ENCODE results near the gene MPRIP. TPM values are rescaled to one million over a fixed set of nuclear protein-coding genes. Genes with fewer than 3 reads are reported as not detected.
A peak's percentile ranks its signal among the peaks of the same experiment; 100 is the strongest.

The MPRIP gene
- total and polyA plus RNA-seq, 2 of the 13 experiments (the other 11 are each of a cell fraction or from before 2014, with no cell fraction given): 50.2 to 52.4 TPM

DNA sequence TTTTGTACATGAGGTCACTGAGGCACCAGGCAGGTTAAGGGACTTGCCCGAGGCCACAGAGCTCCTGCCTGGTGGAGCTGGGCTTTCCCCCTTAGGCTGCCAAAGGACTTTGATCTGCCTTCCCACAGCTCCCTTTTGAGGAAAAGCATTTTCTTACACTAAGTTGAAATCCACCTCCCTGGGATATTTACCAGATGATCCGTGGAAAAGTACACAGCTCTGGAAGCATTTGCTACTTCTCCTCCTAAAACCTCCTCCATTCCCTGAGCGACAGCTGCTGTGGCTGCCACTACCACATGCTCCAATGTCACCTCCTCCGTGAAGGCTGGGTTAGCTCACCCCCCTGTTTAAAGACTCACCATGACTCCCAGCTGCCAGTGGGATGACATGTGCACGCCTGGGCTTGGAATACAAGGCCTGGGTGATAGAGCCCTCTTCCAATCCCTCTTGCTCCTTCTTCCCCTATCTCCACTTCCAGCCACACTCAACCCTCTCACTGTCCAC lies 1.2 kb upstream of the MPRIP start (continued):
- no peak for TF ChIP-seq AFF4 (CRISPR knock-in tag; IDR thresholded peaks at IDR 0.05)
- TF ChIP-seq ZNF225 (CRISPR knock-in tag; IDR thresholded peaks at IDR 0.05): no peak
- TF ChIP-seq PHF21A (CRISPR knock-in tag; IDR thresholded peaks at IDR 0.05): 0 out of 2 replicates have a peak, but pooled peaks have one; percentile 25
- TF ChIP-seq ZNF570 (CRISPR knock-in tag; IDR thresholded peaks at IDR 0.05; ENCODE audit: borderline replicate concordance): no peak
- no peak for TF ChIP-seq ZMYM2 (CRISPR knock-in tag; IDR thresholded peaks at IDR 0.05)
- TF ChIP-seq ERF (CRISPR knock-in tag; IDR thresholded peaks at IDR 0.05): 0 out of 2 replicates have a peak, but pooled peaks have one; percentile 18
- no peak for TF ChIP-seq NFKBIZ (CRISPR knock-in tag; IDR thresholded peaks at IDR 0.05)
- TF ChIP-seq ZHX2 (IDR thresholded peaks at IDR 0.05; ENCODE audit: low read depth): no peak
- TF ChIP-seq ZHX2 (CRISPR knock-in tag; IDR thresholded peaks at IDR 0.05; ENCODE audit: borderline replicate concordance): no peak
- TF ChIP-seq, protein P1, sequence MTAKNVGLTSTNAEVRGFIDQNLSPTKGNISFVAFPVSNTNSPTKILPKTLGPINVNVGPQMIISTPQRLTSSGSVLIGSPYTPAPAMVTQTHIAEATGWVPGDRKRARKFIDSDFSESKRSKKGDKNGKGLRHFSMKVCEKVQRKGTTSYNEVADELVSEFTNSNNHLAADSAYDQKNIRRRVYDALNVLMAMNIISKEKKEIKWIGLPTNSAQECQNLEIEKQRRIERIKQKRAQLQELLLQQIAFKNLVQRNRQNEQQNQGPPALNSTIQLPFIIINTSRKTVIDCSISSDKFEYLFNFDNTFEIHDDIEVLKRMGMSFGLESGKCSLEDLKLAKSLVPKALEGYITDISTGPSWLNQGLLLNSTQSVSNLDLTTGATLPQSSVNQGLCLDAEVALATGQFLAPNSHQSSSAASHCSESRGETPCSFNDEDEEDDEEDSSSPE (CRISPR knock-in tag; IDR thresholded peaks at IDR 0.05): no peak
- TF ChIP-seq POLR2AphosphoS2 (IDR thresholded peaks at IDR 0.05; ENCODE audit: low read depth, low read length): no peak
- 0 out of 2 replicates have a peak, but pooled peaks have one; percentile 35 for TF ChIP-seq ZBTB46 (CRISPR knock-in tag; IDR thresholded peaks at IDR 0.05; ENCODE audit: borderline replicate concordance)
- no peak for TF ChIP-seq HMG20B (CRISPR knock-in tag; conservative IDR thresholded peaks at IDR 0.05)
- TF ChIP-seq PCBP1 (IDR thresholded peaks at IDR 0.05; ENCODE audit: borderline replicate concordance, low read depth, low read length): no peak
- no peak for TF ChIP-seq U2AF1 (optimal IDR thresholded peaks at IDR 0.05; ENCODE audit: low read depth, low read length)
